ENCODE measurements around the gene BTBD3. TPM values are rescaled to one million over a fixed set of nuclear protein-coding genes. Genes with fewer than 3 reads are reported as not detected.

The BTBD3 gene
- total RNA-seq, 2 donors from 2014 or later = 33.8 to 52.1 TPM

DNA sequence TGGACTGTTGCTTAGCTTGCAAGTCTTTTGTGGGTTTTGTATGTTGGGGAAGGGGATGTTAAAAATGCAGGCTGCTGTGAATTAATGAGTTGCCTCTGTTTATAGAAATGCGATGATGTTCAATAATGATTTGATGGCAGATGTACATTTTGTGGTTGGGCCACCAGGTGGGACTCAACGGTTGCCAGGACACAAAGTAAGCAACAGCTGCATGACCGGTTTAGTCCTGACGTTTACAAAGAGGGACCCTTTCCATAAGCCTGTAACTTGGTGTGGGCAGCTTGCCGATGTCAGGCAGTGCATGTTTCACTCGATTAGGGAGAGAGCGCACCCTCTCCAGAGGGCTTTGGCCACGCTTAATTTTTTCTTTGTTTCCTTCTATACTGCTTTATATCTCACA lies 1.3 kb downstream of the BTBD3 start:
- Histone ChIP-seq H3K27me3 (no peaks in the 10 kb centered on the region), H3K36me3 (no peaks in the 10 kb centered on the region), H3K9me3 (no peaks in the 10 kb centered on the region), H3K4me1 (no peaks in the 10 kb centered on the region), H3K4me3 (peak overlapping the region; percentile 3), H3K9ac (ENCODE audit: low read depth in 2 of 2, low read length in 2 of 2) (no peak overlapping the region), H3K27ac (no peak overlapping the region)
- no peak for DNase-seq
- intact Hi-C loops (cut with DNase I) = no loop called here
- TF ChIP-seq, protein P1, sequence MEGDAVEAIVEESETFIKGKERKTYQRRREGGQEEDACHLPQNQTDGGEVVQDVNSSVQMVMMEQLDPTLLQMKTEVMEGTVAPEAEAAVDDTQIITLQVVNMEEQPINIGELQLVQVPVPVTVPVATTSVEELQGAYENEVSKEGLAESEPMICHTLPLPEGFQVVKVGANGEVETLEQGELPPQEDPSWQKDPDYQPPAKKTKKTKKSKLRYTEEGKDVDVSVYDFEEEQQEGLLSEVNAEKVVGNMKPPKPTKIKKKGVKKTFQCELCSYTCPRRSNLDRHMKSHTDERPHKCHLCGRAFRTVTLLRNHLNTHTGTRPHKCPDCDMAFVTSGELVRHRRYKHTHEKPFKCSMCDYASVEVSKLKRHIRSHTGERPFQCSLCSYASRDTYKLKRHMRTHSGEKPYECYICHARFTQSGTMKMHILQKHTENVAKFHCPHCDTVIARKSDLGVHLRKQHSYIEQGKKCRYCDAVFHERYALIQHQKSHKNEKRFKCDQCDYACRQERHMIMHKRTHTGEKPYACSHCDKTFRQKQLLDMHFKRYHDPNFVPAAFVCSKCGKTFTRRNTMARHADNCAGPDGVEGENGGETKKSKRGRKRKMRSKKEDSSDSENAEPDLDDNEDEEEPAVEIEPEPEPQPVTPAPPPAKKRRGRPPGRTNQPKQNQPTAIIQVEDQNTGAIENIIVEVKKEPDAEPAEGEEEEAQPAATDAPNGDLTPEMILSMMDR (IDR thresholded peaks at IDR 0.05) = no peak

DNA sequence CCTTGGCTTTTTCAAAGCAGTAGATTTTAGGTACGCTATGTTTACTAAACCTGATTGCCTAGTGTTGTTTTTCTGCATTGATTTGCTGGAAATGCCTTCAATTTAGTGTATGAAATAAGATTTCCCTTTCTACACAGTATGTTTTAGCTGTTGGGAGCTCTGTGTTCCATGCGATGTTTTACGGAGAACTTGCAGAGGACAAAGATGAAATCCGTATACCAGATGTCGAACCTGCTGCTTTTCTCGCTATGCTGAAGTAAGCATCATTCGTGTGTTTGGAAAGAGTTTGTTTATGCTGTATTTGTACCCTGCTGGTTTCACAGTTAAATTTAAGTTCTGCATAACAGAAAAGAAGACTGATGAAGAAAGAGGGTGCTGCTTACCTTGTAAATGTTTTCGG lies 1.9 kb downstream of the BTBD3 start:
- Histone ChIP-seq H3K9ac (ENCODE audit: low read depth in 2 of 2, low read length in 2 of 2) (no peak overlapping the region), H3K27ac (no peak overlapping the region)
- intact Hi-C loops (cut with DNase I) = no loop called here

GRCh38 chr20:11920083-11920482 lies 2.4 kb downstream of the BTBD3 start:
- Histone ChIP-seq H3K9ac (ENCODE audit: low read depth in 2 of 2, low read length in 2 of 2) (no peak overlapping the region), H3K9me3 (no peaks in the 10 kb centered on the region), H3K4me3 (no peak overlapping the region), H3K27me3 (no peaks in the 10 kb centered on the region), H3K4me1 (no peaks in the 10 kb centered on the region), H3K36me3 (no peaks in the 10 kb centered on the region), H3K27ac (no peak overlapping the region)
- TF ChIP-seq, protein P1 (IDR thresholded peaks at IDR 0.05) = no peak
- intact Hi-C loops (cut with DNase I) = no loop called here
- DNase-seq = no peak

More for the DNA sequence above, 1.9 kb downstream of the BTBD3 start:
- Histone ChIP-seq H3K4me1 (no peaks in the 10 kb centered on the region), H3K9me3 (no peaks in the 10 kb centered on the region), H3K4me3 (no peak overlapping the region), H3K27me3 (no peaks in the 10 kb centered on the region), H3K36me3 (no peaks in the 10 kb centered on the region)
- TF ChIP-seq, protein P1 (IDR thresholded peaks at IDR 0.05) = no peak
- no peak for DNase-seq

GRCh38 chr20:11921321-11921720 lies 3.6 kb downstream of the BTBD3 start:
- DNase-seq = no peak
- Histone ChIP-seq H3K36me3 (no peaks in the 10 kb centered on the region), H3K4me3 (no peak overlapping the region), H3K9me3 (no peaks in the 10 kb centered on the region), H3K27me3 (no peaks in the 10 kb centered on the region), H3K9ac (ENCODE audit: low read depth in 2 of 2, low read length in 2 of 2) (no peak overlapping the region), H3K27ac (no peak overlapping the region), H3K4me1 (no peaks in the 10 kb centered on the region)
- TF ChIP-seq, protein P1 (IDR thresholded peaks at IDR 0.05) = no peak
- intact Hi-C loops (cut with DNase I) = no loop called here

DNA sequence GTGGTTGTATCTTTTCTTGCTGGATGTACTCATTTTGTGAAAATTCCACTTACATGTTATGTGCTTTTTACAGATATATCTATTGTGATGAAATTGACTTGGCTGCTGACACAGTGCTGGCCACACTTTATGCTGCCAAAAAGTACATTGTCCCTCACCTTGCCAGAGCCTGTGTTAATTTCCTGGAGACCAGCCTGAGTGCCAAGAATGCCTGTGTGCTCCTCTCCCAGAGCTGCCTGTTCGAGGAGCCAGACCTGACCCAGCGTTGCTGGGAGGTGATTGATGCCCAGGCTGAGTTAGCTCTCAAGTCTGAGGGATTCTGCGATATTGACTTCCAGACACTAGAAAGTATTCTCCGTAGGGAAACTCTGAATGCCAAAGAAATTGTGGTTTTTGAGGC lies 4.9 kb downstream of the BTBD3 start:
- Histone ChIP-seq H3K36me3 (no peaks in the 10 kb centered on the region), H3K9me3 (no peaks in the 10 kb centered on the region), H3K9ac (ENCODE audit: low read depth in 2 of 2, low read length in 2 of 2) (no peak overlapping the region), H3K4me3 (no peak overlapping the region), H3K27me3 (no peaks in the 10 kb centered on the region), H3K4me1 (no peaks in the 10 kb centered on the region), H3K27ac (no peak overlapping the region)
- TF ChIP-seq, protein P1 (IDR thresholded peaks at IDR 0.05) = no peak
- intact Hi-C loops (cut with DNase I) = no loop called here
- DNase-seq = no peak

GRCh38 chr20:11924923-11925322 lies 7.2 kb downstream of the BTBD3 start:
- Histone ChIP-seq H3K36me3 (no peaks in the 10 kb centered on the region), H3K4me1 (no peaks in the 10 kb centered on the region), H3K27me3 (no peaks in the 10 kb centered on the region), H3K9me3 (no peaks in the 10 kb centered on the region), H3K4me3 (no peak overlapping the region), H3K9ac (ENCODE audit: low read depth in 2 of 2, low read length in 2 of 2) (no peak overlapping the region), H3K27ac (no peak overlapping the region)
- TF ChIP-seq, protein P1 (IDR thresholded peaks at IDR 0.05) = no peak
- intact Hi-C loops (cut with DNase I) = no loop called here
- DNase-seq = no peak
